ENCODE measurements around the gene TGIF2.

DNA sequence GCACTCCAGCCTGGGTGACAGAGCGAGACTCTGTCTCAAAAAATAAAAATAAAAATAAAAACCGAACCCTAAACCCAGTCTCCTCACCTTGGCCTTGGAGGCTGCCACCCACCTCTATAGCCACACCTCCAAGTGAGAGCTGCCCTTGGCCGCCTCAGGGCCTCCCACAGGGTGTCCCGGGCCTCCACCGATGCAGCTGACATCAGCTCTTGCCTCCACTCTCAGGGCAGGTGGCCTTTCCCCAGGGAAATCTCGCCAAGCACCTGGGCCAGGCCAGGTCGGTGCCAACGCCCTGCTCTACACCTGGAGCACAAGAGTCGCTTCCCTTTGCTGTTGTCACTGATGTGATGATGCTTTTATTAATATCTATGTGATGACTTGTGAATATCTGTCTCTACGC is 41.0 kb upstream of the TGIF2 start:
- TF ChIP-seq ZNF707 (tag by site-specific recombination; IDR thresholded peaks at IDR 0.05): no peak
- TF ChIP-seq, protein P1, sequence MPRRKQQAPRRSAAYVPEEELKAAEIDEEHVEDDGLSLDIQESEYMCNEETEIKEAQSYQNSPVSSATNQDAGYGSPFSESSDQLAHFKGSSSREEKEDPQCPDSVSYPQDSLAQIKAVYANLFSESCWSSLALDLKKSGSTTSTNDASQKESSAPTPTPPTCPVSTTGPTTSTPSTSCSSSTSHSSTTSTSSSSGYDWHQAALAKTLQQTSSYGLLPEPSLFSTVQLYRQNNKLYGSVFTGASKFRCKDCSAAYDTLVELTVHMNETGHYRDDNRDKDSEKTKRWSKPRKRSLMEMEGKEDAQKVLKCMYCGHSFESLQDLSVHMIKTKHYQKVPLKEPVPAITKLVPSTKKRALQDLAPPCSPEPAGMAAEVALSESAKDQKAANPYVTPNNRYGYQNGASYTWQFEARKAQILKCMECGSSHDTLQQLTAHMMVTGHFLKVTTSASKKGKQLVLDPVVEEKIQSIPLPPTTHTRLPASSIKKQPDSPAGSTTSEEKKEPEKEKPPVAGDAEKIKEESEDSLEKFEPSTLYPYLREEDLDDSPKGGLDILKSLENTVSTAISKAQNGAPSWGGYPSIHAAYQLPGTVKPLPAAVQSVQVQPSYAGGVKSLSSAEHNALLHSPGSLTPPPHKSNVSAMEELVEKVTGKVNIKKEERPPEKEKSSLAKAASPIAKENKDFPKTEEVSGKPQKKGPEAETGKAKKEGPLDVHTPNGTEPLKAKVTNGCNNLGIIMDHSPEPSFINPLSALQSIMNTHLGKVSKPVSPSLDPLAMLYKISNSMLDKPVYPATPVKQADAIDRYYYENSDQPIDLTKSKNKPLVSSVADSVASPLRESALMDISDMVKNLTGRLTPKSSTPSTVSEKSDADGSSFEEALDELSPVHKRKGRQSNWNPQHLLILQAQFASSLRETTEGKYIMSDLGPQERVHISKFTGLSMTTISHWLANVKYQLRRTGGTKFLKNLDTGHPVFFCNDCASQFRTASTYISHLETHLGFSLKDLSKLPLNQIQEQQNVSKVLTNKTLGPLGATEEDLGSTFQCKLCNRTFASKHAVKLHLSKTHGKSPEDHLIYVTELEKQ (tag by site-specific recombination; IDR thresholded peaks at IDR 0.05; ENCODE audit: borderline replicate concordance): no peak
- TF ChIP-seq ZNF518A (tag by site-specific recombination; conservative IDR thresholded peaks at IDR 0.05; ENCODE audit: low read depth): no peak
- TF ChIP-seq, protein P2, sequence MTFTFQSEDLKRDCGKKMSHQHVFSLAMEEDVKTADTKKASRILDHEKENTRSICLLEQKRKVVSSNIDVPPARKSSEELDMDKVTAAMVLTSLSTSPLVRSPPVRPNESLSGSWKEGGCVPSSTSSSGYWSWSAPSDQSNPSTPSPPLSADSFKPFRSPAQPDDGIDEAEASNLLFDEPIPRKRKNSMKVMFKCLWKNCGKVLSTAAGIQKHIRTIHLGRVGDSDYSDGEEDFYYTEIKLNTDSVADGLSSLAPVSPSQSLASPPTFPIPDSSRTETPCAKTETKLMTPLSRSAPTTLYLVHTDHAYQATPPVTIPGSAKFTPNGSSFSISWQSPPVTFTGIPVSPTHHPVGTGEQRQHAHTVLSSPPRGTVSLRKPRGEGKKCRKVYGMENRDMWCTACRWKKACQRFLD (tag by site-specific recombination; IDR thresholded peaks at IDR 0.05): no peak
- TF ChIP-seq REPIN1 (tag by site-specific recombination; IDR thresholded peaks at IDR 0.05; ENCODE audit: low read depth): no peak
- TF ChIP-seq, protein P3, sequence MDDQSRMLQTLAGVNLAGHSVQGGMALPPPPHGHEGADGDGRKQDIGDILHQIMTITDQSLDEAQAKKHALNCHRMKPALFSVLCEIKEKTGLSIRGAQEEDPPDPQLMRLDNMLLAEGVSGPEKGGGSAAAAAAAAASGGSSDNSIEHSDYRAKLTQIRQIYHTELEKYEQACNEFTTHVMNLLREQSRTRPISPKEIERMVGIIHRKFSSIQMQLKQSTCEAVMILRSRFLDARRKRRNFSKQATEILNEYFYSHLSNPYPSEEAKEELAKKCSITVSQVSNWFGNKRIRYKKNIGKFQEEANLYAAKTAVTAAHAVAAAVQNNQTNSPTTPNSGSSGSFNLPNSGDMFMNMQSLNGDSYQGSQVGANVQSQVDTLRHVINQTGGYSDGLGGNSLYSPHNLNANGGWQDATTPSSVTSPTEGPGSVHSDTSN (CRISPR knock-in tag; IDR thresholded peaks at IDR 0.05): no peak
- TF ChIP-seq, protein P4, sequence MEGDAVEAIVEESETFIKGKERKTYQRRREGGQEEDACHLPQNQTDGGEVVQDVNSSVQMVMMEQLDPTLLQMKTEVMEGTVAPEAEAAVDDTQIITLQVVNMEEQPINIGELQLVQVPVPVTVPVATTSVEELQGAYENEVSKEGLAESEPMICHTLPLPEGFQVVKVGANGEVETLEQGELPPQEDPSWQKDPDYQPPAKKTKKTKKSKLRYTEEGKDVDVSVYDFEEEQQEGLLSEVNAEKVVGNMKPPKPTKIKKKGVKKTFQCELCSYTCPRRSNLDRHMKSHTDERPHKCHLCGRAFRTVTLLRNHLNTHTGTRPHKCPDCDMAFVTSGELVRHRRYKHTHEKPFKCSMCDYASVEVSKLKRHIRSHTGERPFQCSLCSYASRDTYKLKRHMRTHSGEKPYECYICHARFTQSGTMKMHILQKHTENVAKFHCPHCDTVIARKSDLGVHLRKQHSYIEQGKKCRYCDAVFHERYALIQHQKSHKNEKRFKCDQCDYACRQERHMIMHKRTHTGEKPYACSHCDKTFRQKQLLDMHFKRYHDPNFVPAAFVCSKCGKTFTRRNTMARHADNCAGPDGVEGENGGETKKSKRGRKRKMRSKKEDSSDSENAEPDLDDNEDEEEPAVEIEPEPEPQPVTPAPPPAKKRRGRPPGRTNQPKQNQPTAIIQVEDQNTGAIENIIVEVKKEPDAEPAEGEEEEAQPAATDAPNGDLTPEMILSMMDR (tag by site-specific recombination; IDR thresholded peaks at IDR 0.05): no peak
- TF ChIP-seq, protein P5, sequence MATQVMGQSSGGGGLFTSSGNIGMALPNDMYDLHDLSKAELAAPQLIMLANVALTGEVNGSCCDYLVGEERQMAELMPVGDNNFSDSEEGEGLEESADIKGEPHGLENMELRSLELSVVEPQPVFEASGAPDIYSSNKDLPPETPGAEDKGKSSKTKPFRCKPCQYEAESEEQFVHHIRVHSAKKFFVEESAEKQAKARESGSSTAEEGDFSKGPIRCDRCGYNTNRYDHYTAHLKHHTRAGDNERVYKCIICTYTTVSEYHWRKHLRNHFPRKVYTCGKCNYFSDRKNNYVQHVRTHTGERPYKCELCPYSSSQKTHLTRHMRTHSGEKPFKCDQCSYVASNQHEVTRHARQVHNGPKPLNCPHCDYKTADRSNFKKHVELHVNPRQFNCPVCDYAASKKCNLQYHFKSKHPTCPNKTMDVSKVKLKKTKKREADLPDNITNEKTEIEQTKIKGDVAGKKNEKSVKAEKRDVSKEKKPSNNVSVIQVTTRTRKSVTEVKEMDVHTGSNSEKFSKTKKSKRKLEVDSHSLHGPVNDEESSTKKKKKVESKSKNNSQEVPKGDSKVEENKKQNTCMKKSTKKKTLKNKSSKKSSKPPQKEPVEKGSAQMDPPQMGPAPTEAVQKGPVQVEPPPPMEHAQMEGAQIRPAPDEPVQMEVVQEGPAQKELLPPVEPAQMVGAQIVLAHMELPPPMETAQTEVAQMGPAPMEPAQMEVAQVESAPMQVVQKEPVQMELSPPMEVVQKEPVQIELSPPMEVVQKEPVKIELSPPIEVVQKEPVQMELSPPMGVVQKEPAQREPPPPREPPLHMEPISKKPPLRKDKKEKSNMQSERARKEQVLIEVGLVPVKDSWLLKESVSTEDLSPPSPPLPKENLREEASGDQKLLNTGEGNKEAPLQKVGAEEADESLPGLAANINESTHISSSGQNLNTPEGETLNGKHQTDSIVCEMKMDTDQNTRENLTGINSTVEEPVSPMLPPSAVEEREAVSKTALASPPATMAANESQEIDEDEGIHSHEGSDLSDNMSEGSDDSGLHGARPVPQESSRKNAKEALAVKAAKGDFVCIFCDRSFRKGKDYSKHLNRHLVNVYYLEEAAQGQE (tag by site-specific recombination; IDR thresholded peaks at IDR 0.05): no peak
- TF ChIP-seq ZNF660 (tag by site-specific recombination; IDR thresholded peaks at IDR 0.05): no peak
- TF ChIP-seq KLF16 (tag by site-specific recombination; IDR thresholded peaks at IDR 0.05): no peak
- TF ChIP-seq ZFHX2 (tag by site-specific recombination; conservative IDR thresholded peaks at IDR 0.05): no peak
- TF ChIP-seq, protein P6, sequence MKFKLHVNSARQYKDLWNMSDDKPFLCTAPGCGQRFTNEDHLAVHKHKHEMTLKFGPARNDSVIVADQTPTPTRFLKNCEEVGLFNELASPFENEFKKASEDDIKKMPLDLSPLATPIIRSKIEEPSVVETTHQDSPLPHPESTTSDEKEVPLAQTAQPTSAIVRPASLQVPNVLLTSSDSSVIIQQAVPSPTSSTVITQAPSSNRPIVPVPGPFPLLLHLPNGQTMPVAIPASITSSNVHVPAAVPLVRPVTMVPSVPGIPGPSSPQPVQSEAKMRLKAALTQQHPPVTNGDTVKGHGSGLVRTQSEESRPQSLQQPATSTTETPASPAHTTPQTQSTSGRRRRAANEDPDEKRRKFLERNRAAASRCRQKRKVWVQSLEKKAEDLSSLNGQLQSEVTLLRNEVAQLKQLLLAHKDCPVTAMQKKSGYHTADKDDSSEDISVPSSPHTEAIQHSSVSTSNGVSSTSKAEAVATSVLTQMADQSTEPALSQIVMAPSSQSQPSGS (tag by site-specific recombination; IDR thresholded peaks at IDR 0.05; ENCODE audit: low read depth): no peak
- TF ChIP-seq ZNF426 (tag by site-specific recombination; IDR thresholded peaks at IDR 0.05): no peak
- TF ChIP-seq ZNF335 (tag by site-specific recombination; conservative IDR thresholded peaks at IDR 0.05): no peak
